Nephron (organoid): ENCODE data around the gene LSAMP.

ENCODE experiments used
- H3K27ac Mint-ChIP-seq, 3 experiments: 2 replicates each; pipeline ENCODE4 v1.8.0; 2020; ENCODE audit warnings: mixed read lengths in 3 of 3, mild to moderate bottlenecking in 2 of 3, moderate library complexity in 1 of 3
- H3K27me3 Mint-ChIP-seq: 2 replicates; pipeline ENCODE4 v1.8.0; 2021; ENCODE audit warnings: low read depth, mild to moderate bottlenecking, moderate library complexity, mixed read lengths
- H3K36me3 Mint-ChIP-seq: 2 replicates; pipeline ENCODE4 v1.8.0; 2020; ENCODE audit warnings: low read depth, mixed read lengths
- H3K4me1 Mint-ChIP-seq: 2 replicates; pipeline ENCODE4 v1.8.0; 2020; ENCODE audit warnings: mixed read lengths
- H3K4me3 Mint-ChIP-seq, 3 experiments: 2 replicates each; pipeline ENCODE4 v1.8.0; 2020; ENCODE audit warnings: mild to moderate bottlenecking in 3 of 3, mixed read lengths in 3 of 3, moderate library complexity in 2 of 3
- H3K9me3 Mint-ChIP-seq: 2 replicates; pipeline ENCODE4 v1.8.0; 2020; ENCODE audit warnings: mixed read lengths
- TF ChIP-seq, protein P1 (sequence below), 3 experiments: fragments of 200-600 bp; sonication (generic); IDR thresholded peaks; one replicate each; pipeline ENCODE4 v1.5.0; 2021; ENCODE audit warnings: antibody characterized with exemption in 3 of 3; ENCODE audit not compliant: unreplicated experiment in 3 of 3

The LSAMP gene

DNA sequence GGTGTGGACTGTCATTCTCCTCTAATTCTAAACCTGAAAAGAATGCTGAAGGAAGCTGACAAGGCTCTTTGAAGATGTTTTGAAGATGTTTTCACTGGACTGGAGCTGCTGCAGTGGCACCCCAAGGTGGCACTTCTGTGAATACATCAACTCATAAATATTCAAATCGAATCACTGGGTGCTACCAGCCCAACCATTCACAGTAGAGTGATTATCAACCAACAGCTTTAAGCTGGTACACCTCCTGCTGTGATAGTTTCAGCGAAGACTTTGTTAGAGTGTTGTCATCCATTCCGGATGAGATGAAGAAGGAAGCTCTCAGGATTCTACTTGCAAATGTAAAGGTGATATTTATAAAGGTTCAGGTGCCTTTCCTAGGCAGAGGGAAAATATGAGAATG is 106.6 kb downstream of the LSAMP start:
- Mint-ChIP-seq H3K27me3 (no peaks in the 10 kb centered on the region), H3K4me1 (no peaks in the 10 kb centered on the region), H3K9me3 (peaks cover 4% of the 10 kb centered on the region), H3K36me3 (no peaks in the 10 kb centered on the region), H3K27ac (no peak overlapping the region), H3K4me3 (no peak overlapping the region)
- TF ChIP-seq, protein P1, sequence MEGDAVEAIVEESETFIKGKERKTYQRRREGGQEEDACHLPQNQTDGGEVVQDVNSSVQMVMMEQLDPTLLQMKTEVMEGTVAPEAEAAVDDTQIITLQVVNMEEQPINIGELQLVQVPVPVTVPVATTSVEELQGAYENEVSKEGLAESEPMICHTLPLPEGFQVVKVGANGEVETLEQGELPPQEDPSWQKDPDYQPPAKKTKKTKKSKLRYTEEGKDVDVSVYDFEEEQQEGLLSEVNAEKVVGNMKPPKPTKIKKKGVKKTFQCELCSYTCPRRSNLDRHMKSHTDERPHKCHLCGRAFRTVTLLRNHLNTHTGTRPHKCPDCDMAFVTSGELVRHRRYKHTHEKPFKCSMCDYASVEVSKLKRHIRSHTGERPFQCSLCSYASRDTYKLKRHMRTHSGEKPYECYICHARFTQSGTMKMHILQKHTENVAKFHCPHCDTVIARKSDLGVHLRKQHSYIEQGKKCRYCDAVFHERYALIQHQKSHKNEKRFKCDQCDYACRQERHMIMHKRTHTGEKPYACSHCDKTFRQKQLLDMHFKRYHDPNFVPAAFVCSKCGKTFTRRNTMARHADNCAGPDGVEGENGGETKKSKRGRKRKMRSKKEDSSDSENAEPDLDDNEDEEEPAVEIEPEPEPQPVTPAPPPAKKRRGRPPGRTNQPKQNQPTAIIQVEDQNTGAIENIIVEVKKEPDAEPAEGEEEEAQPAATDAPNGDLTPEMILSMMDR (IDR thresholded peaks at IDR 0.05; ENCODE audit: unreplicated experiment in 3 of 3), result no peak

DNA sequence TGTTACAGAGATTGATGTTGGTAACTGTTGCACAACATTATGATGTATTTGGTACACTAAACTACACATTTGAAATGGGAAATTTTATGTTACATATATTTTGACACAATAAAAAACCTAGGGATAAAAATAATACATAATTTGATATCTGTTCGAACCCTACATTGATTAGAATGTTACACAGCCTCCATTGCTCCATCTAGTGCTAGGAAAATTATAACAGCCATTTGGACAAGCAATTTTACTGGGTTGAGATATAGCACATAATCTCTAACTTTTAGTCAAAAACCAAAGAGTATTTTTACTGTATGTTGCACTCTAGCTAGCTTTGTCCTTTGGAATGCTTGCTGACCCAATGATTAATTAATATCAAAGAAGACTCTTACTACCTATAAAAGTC is 108.1 kb downstream of the LSAMP start:
- H3K27ac Mint-ChIP-seq, result no peak overlapping the region
- TF ChIP-seq, protein P1 (IDR thresholded peaks at IDR 0.05; ENCODE audit: unreplicated experiment in 3 of 3), result no peak
- H3K27me3 Mint-ChIP-seq, result no peaks in the 10 kb centered on the region
- H3K36me3 Mint-ChIP-seq, result peaks cover 3% of the 10 kb centered on the region
- H3K9me3 Mint-ChIP-seq, result peaks cover 9% of the 10 kb centered on the region
- H3K4me3 Mint-ChIP-seq, result no peak overlapping the region
- no peaks in the 10 kb centered on the region for H3K4me1 Mint-ChIP-seq

DNA sequence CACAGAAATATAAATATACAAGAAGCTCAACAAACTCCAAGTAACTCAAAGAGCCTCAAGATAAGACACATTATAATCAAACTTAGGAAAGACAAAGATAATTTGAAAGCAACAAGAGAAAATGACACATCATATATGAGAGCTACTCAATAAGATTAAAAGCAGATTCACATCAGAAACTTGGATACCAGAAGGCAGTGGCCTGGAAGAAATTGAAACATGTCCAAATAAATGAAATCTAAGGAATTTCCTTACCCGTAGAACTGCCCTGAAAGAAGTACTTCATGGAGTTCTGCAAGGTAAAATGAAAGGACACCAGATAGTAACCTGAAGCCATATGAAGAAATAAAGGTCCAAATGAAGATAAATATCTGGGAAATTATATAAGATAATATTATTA is 113.9 kb downstream of the LSAMP start:
- TF ChIP-seq, protein P1 (IDR thresholded peaks at IDR 0.05; ENCODE audit: unreplicated experiment in 3 of 3), result no peak
- H3K27me3 Mint-ChIP-seq, result no peaks in the 10 kb centered on the region

DNA sequence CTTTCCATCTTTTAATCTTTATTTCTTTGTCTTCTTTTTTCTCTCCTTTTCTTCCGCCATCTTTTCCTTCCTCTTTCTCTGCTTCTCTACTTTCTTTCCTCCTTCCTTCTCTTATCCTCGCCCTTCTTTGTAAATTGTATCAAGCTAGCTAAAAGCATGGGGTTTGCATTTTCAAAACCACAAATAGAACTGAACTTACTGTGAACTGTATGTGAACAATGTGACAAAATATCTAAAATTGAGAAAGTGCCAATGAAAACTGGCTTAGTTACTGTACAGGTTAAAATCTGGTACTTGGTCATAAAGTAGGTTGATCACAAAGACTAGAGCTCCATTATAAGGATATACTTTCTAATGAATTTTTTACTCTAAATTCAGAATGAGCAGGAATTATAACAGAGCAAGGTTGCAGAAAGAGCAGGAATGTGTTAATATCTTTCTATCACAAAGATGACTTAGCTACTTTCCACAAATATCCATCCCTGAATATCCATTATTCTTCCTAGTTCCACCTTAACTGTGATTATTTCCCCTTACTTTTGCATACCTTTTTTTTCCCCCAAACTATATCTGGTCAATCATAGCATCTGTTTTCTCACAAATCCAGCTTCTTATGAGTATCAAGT is 122.4 kb downstream of the LSAMP start:
- Mint-ChIP-seq H3K27me3 (no peaks in the 10 kb centered on the region), H3K36me3 (no peaks in the 10 kb centered on the region), H3K9me3 (no peaks in the 10 kb centered on the region), H3K27ac (no peak overlapping the region), H3K4me1 (no peaks in the 10 kb centered on the region), H3K4me3 (no peak overlapping the region)
- TF ChIP-seq, protein P1 (IDR thresholded peaks at IDR 0.05; ENCODE audit: unreplicated experiment in 3 of 3), result no peak

More for the DNA sequence above, 113.9 kb downstream of the LSAMP start:
- Mint-ChIP-seq H3K36me3 (peaks cover 4% of the 10 kb centered on the region), H3K9me3 (peaks cover 15% of the 10 kb centered on the region), H3K4me3 (no peak overlapping the region), H3K4me1 (no peaks in the 10 kb centered on the region), H3K27ac (no peak overlapping the region)

DNA sequence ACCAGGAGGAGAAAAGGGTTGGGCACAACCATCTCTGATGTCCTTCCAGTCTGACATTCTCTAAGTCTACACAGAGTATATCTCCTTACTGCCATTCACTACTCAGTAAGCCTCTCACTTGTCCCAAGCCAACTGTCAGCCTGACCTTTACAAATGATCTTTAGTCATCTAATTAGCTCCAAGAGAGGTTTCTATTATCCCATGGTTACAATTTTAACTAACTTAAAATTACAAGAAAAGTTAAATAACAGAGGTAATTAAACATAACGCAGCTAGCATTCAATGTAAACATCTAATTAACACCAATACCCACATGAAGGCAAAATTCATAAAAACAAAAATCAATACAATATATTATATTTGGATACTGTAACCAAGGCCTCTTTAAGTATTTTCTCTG is 126.9 kb downstream of the LSAMP start:
- TF ChIP-seq, protein P1 (IDR thresholded peaks at IDR 0.05; ENCODE audit: unreplicated experiment in 3 of 3), result no peak
- H3K4me3 Mint-ChIP-seq, result no peak overlapping the region
- no peaks in the 10 kb centered on the region for H3K9me3 Mint-ChIP-seq
- no peaks in the 10 kb centered on the region for H3K27me3 Mint-ChIP-seq
- H3K4me1 Mint-ChIP-seq, result peaks cover 6% of the 10 kb centered on the region
- H3K36me3 Mint-ChIP-seq, result no peaks in the 10 kb centered on the region
- H3K27ac Mint-ChIP-seq, result no peak overlapping the region

DNA sequence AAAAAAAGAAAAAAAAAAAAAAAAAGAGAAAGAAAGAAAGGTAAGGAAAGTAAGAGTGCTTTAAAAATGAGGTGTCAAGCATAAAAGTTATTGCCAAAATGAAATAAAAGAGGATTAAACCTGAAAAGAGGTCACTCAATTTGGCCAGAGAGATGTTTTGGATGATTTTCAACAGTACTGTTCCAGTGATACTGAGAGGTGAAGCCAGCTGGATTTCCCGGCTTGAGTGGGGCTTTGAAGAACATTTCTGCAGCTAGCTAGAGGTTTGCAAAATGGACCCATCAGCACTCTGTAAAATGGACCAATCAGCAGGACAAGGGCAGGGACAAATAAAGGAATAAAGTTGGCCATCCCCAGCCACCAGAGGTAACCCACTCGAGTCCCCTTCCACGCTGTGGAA is 128.5 kb downstream of the LSAMP start:
- no peaks in the 10 kb centered on the region for H3K9me3 Mint-ChIP-seq
- TF ChIP-seq, protein P1 (IDR thresholded peaks at IDR 0.05; ENCODE audit: unreplicated experiment in 3 of 3), result no peak
- no peaks in the 10 kb centered on the region for H3K27me3 Mint-ChIP-seq
- no peak overlapping the region for H3K4me3 Mint-ChIP-seq
- H3K27ac Mint-ChIP-seq, result no peak overlapping the region
- peaks cover 6% of the 10 kb centered on the region for H3K4me1 Mint-ChIP-seq
- H3K36me3 Mint-ChIP-seq, result no peaks in the 10 kb centered on the region
